HFF-Myc (cell line): ENCODE results near the gene TGFB3.

Experiments
- DNase-seq: peaks from one replicate; pipeline ENCODE4 v3.0.0-alpha.2; 2011; ENCODE audit warnings: low read depth; ENCODE audit errors: extremely low read depth
- H3K4me3 ChIP-seq: replicated peaks from 2 replicates; pipeline ENCODE4 v1.5.1; 2011; ENCODE audit warnings: low read depth, mild to moderate bottlenecking, control low read depth, low read length
- CTCF ChIP-seq: IDR thresholded peaks from 2 replicates; pipeline ENCODE4 v1.5.1; 2012; ENCODE audit warnings: mild to moderate bottlenecking, low read depth, low read length, control low read depth; ENCODE audit errors: missing control alignments

The TGFB3 gene

GRCh38 chr14:75990297-75990696, 8.5 kb upstream of the TGFB3 start:
- H3K4me3 ChIP-seq: no peak overlapping the region
- DNase-seq: no peak
- TF ChIP-seq CTCF: no peak

GRCh38 chr14:75989134-75989533, 7.3 kb upstream of the TGFB3 start:
- no peak for TF ChIP-seq CTCF
- H3K4me3 ChIP-seq: no peak overlapping the region
- DNase-seq: no peak

- DNase-seq: no peak
- no peak overlapping the region for H3K4me3 ChIP-seq
- no peak for TF ChIP-seq CTCF
Measured at GRCh38 chr14:75987201-75987970, 5.6 kb upstream of the TGFB3 start.

- peak overlapping the region; percentile 91 for H3K4me3 ChIP-seq
- DNase-seq: no peak
- no peak for TF ChIP-seq CTCF
Measured at GRCh38 chr14:75986439-75986765, 4.6 kb upstream of the TGFB3 start.

GRCh38 chr14:75985618-75986438, 4.0 kb upstream of the TGFB3 start, which contains the start of gene IFT43:
Gene IFT43 (plus strand): TSS chr14:75985763. CDS start chr14:75985787, 24 bp downstream.
- H3K4me3 ChIP-seq: peak within 1 kb of the TSS; percentile 91
- no peak for DNase-seq
- TF ChIP-seq CTCF: no peak

- DNase-seq: no peak
- TF ChIP-seq CTCF: no peak
- H3K4me3 ChIP-seq: no peak overlapping the region
Measured at GRCh38 chr14:75984674-75985073, 2.9 kb upstream of the TGFB3 start.

GRCh38 chr14:75983019-75983358, 1.2 kb upstream of the TGFB3 start:
- no peak for DNase-seq
- peak overlapping the region; percentile 62 for H3K4me3 ChIP-seq
- no peak for TF ChIP-seq CTCF
